HG02798 (cell line): ENCODE results near the gene HECTD3.
A peak's percentile ranks its signal among the peaks of the same experiment; 100 is the strongest.
"Not testable (repeated sequence)": the region's sequence is repeated elsewhere in the genome, so short reads cannot be mapped to it uniquely, and the experiment has no call there.

Source experiments
- ATAC-seq: cut with Tn5 transposase; IDR thresholded peaks from one replicate; pipeline ENCODE4 v1.9.1; 2021; ENCODE audit warnings: mild to moderate bottlenecking; ENCODE audit not compliant: unreplicated experiment, poor library complexity

HECTD3 gene

DNA sequence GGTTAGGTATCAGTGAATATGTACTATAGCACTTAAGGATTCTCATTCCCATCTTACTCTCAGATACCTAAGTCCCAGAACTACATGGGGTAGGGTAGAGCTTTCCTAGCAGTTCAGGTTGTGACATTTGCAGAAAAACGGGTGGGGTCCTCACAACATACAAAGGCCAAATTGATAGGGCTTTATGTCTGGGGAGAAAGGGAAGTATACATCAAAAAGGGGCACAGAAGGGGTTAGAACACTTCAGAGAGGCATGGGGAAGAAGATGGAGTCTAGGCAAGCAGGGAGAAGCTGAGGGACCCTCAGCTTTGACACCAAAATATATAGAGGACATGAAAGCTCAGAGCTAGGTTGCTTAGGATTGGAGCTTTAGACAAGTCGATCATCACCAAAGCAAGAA, 4.6 kb upstream of the HECTD3 start:
- no peak for ATAC-seq

DNA sequence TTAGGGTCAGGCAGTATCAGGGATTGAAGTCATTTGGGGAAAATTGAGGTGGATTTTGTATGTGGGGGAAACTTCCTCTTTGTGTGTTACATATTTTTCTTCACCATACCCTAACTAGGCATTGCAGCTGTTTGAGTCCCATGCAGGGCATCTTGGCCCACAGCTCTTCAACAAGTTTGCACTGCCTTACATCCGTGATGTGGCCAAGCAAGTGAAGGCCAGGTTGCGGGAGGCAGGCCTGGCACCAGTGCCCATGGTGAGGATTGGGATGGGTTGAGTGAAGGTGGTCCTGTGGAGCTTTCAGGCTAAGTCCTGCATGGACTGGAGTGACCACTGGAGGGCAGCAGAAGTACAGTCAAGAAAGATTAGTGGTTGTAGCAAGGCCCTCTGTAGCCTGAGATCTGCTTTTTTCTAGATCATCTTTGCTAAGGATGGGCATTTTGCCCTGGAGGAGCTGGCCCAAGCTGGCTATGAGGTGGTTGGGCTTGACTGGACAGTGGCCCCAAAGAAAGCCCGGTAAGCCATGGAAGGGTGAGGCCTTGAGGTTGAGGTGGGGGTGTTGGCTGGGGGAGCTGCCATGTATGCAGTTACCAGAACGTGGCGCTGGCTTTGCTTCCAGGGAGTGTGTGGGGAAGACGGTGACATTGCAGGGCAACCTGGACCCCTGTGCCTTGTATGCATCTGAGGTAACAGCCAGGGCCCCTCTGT, 3.4 kb upstream of the HECTD3 start:
- ATAC-seq: no peak

DNA sequence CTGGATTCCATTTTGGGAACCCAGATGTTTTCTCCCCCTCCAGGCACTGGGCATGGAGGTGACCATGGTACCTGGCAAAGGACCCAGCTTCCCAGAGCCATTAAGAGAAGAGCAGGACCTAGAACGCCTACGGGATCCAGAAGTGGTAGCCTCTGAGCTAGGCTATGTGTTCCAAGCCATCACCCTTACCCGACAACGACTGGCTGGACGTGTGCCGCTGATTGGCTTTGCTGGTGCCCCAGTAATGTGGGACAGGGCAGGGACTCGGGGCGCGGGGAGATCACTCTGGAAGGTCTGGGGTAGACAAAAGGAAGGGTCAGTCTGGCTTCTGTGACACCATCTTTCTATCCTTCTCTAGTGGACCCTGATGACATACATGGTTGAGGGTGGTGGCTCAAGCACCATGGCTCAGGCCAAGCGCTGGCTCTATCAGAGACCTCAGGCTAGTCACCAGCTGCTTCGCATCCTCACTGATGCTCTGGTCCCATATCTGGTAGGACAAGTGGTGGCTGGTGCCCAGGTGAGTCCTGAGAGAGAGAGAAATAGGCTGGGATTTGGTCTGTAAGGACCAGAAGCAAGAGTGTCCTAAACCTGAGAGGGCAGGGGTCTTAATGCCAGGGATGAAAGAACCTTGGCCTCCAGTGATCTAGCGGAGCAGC, 2.6 kb upstream of the HECTD3 start:
- ATAC-seq: no peak

DNA sequence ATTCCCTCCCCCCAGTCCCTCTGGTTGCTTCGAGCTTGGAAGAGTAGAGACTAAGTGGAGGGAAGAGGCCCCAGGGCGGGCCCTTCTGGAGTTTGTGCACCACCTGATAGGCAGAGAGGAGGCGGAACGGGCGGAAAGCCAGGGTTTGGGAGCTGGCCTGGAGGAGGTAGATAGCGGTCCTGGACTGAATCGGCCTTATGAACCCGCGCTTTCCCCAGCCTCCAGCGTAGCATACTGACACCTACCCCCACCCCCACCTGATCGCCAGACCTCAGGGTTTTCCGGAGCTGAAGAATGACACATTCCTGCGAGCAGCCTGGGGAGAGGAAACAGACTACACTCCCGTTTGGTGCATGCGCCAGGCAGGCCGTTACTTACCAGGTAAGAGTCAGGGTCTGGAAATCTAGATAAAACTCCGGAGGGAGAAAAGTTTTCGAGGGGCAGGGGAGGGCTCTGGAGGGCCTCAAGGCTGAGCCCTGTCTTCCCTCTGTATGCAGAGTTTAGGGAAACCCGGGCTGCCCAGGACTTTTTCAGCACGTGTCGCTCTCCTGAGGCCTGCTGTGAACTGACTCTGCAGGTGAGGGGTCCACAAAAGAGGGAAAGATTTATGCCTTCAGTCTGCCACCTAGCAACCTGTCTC, 1.6 kb upstream of the HECTD3 start:
- ATAC-seq: no peak

DNA sequence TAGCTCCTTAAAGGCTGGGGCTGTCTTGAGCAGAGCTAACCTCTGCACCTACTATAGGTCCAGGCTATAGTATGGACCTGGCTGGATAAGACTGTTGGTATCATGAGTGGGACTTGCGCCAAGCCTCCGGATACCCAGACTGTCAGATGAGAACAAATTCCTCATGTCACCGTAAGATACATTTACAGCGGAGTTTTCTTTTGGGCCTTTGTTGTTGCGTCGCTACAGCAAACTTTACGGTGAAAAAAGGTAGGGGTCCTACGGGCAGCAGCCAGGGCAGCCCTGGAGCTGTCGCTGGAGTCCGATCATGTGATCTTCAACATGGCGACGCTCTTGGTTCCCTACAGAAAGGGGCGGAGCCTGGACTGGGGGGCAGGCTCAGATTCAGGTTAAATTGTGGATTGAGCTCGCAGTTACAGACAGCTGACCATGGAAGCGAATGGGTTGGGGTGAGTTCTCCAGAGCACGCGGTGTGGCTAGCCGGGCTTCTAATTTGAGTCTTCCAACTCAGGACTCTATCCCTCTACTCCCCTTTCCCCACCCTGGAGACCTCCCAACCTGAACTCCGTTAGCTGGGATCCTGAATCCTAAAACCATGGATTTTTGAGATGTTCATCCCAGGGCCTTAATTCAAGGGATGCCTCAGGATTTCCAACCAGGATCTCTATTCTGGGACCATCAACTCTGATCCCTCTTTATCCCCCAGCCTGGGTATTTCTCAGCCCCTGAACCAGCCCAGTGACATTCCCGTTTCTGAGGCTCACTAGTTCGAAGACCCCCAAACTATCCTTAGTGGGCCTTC, 914 bp upstream of the HECTD3 start, which contains the start of gene UROD:
Gene UROD, plus strand, starts transcription at position 418 of the 802 bp plus-strand sequence. Its CDS starts 12 bp downstream, at position 430.
- ATAC-seq: peak; percentile 77

DNA sequence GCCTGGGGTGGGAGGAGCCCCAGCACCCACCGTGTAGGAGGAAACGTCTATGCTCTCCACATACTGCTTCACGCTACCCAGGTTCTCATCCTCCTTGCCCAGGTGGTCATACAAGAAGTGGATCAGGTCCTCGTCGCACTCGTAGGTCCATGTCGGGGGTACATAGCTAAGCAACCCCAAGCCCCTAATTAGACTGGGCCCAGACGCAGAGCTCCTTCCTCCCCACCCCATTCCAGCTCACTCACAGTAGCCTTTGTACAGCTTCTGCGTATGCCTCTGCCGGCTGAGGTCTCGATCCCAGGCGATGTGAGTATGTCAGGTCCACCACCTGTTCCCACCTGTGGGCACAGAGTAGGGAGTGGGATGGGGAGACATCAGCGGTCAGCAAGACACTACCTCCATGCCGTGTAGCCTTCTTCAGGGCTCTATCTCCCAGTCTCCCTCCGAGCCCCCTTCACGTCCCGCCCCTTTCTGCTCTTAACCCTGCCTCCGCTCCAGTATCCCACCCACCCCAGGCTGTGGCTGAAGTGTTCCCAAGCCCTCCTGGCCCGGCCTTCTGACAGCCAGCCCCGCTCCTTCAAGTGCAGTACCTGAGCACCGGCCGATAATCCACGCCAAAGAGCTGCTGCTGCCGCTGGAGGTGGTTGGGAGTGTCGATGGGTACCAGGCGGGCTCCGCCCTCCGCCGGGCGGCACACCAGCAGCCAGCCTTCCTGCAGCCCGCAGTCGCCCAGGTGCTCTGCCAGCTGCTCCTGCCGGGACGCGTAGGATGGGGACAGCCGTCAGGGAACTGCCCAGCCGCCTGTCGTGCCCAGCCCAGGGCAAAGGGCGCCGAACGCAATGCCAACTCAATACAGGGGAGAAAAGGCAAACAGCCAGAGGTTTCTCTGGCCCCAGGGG, 919 bp downstream of the HECTD3 start:
- ATAC-seq: no peak

DNA sequence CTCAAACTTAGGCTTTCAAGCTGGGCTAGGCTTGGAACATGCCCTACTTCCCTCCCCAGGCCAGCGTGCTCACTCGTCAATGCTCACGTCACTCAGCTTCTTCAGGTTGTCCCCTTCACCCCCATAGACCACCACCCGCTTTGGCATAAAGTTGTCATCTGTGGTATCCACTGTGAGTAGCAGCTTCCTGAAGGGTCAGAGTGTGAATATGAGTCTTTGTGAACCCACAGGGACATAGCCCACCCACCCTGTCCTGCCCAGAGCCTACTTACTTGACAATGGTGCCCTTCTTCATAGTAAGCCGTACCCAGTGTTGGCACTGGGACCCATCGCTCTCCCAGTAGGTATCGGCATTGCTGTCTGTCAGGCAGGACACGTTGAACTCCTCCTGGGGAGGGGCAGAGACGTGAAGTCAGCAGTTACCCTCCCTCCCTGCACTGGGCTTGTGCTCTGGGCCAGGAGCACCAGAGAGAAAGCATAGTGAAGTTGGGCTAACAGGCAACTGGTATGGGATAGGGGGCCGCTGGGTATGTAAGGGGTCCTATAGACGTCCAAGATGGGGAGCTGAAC, 1.7 kb downstream of the HECTD3 start:
- ATAC-seq: no peak

DNA sequence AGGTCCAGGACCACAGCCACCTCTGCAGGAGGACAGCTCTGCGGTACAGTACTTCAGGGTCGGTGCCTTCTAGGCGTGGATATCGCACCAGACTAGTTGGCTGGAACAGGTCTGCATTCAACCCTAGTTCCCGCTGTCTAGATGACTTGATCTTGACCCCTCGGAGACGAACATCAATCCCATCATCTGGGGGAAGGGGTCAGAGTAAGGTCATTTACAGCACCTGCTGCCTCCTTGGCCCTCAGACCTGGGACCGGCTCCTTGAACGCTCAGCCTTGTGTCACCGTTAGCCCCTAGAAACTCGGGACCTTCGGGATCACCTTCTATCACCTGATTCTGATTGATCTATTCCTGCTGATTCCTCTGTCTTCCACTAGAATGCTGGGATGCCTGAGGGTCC, 2.6 kb downstream of the HECTD3 start:
- no peak for ATAC-seq

DNA sequence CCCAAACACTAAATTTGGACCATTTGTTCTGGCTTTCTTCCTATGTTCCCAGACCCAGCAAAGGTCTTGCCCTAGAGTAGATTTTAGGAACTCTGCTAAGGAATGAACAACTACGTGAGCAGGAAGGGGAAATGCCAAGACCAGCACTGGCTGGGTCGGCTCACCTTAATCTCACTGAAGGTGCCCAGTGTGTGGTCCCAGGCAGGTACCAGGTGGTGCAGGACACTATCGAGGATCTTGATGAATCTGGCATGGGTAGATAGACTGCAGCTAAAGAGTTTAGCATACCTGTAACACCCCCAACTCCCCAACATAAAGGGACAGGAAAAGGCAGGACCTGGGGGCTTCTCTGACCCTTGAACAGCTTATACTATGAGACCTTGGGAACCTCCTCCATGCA, 3.0 kb downstream of the HECTD3 start:
- ATAC-seq: no peak

DNA sequence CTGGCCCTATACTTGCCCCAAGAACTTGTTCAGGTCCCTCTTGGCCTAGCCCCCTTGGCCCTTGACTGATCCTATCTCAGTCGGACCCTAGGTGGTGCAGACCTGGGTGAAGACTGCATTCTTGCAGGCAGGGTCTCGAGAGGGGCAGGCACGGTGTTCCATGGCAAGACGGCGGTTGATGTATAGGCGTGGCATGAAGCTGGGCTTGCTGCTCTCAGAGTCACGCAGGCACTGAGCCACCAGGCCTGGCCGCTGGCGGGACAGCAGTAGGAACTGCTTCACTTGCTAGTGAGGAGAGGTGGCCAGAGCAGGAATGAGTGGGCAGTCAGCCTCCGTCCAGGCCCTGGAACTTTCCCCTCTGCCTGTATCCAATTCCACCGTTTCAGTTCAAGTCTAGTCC, 3.8 kb downstream of the HECTD3 start:
- no peak for ATAC-seq

DNA sequence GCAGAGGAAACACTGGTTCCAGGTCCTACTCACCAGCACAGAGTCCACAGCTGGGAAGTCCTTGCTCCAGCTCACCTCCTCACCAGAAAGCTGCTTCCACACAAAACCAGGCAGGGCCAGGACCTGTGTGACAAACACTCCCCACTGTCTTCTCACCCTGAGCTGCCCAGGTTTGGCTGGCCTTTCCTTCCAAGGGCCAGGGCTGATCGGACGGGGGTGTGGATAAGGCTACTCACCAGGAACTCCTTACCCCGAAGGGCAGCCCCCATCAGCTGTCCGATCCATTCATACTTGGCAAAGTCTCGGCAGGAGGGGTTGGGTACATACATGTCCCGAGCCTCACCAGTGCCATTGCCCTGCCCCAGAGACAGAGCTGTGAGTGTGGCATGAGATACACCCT, 5.4 kb downstream of the HECTD3 start:
- no peak for ATAC-seq

DNA sequence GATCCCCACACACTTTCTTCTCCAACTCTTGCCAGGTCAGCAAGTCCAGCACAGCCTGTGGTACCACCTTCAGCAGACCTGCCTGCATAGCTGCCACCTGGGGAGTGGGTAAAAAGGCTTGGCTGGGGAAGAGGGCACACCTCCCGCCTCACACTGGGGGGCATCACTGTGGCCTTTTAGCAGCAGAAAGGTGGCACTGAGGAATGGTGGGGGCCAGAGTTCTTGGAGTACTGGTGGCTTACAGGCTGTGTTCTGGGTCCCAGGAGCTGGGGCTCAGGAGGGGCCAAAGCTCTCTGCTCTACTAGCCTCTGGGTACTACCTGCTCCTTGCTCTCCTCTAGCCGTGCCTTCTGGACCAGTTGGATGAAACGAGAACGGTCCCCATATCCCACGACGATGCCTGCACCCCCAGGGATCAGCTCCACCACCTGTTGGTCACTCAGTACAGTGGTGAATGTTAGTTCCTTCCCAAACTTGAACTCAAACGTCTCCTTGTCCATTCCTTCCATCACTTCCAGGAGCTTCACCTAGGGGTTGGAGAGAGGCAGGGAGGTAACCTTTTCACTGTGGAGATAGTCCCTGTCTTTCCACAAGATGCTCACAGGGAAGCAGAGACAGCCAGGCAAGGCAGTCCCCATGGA, 6.7 kb downstream of the HECTD3 start:
- ATAC-seq: no peak

DNA sequence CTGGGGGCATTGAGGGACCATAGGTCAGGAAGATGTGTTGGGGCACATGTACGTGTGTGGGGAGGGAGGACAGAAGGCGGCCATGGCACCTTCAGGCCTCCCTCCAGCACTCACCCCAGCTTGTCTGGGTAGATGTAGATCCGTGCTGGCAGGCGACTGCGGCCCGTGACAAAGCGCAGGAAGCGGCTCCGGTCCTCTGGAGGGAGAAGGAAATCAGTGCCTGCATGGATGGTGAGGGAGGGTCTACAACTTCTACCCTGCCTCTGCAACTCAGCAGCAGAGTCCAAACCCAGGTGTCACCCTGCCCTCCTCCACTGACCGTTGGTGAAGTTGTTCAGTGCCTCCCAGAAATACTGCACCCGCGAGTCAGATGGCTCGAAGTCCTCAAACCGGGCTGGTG, 7.4 kb downstream of the HECTD3 start:
- no peak for ATAC-seq

DNA sequence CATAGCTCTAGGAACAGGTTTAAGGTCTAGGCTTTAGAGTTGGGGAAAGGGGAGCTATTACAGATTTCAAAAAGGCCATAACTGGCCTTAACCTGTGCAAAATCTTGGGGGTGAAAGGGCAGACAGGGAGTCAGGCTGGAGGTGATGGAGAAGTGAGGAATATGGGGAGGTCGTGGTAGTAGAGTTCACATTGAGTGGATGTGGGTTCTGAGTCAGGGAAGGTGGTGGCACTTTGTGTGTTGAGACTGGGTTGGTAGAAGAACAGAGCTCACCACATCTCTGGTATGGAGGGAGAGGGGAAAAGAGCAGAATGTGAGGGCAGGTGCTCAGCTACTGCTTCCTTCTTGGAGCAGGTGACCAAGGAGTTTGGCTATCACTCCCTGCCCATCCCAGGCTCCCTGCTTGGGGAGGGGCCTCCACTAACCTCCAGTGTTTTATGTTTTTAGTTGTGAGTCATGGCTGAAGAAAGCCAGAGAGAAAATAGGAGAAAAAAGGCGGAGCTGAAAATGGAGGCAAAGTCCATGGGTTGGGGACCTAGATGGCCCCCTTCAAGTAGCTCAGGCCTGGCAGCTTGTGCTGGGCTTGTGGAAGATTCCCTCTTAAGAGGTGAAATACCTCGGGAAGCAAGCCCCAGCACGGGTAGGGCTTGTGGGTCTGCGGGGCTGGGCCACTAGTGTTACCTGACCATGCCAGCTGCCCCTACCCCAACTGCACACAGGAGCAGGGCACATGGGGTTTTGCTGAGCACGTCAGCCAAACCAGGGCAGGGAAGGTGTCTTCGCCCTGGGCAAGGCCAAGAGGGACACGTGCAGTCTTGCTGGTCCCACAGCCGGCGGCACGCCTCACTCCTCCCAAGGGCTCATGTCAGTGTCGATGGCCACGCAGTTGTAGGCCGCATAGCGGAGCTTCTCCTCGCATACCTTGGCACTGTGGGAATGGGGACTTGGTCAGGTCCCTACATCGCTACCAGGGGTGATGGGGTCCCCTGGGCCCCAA, 8.2 kb downstream of the HECTD3 start:
- no peak for ATAC-seq

DNA sequence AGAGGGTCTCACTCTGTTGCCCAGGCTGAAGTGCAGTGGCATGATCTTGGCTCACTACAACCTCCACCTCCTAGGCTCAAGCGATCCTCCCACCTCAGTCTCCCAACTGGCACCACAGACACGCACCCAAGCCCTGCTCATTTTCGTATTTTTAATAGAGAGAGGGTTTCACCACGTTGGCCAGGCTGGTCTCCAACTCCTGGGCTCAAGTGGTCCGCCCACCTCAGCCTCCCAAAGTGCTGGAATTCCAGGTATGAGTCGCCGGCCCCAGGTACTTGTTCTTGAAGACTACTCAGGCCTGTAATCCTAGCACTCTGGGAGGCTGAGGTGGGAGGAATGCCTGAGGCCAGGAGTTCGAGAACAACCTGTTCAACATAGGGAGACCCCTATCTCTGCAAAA, 9.5 kb downstream of the HECTD3 start:
- ATAC-seq: not testable (repeated sequence)

DNA sequence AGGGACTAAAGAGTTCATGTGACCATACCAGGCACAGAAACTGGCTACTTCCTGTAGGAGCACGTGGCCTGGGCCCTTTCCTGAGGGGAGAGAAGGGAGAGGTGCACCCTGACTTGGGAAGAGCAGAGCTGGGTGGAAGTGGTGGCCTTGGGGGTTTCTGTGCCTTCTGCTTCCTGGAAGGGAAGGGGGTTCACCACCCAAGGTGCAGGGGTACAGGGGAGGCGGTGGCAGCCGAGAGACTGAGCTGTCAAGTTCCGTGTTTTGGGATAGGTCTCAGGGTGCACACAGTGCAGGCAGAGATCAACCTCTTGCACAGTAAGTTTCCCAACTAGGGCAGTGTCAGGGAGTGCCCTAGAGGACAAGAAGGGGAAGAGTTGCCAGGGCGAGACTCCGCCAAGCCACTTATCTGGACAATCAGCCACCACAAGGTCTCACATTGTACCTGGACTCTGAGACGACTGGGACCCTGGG, 10.1 kb downstream of the HECTD3 start:
- ATAC-seq: no peak

DNA sequence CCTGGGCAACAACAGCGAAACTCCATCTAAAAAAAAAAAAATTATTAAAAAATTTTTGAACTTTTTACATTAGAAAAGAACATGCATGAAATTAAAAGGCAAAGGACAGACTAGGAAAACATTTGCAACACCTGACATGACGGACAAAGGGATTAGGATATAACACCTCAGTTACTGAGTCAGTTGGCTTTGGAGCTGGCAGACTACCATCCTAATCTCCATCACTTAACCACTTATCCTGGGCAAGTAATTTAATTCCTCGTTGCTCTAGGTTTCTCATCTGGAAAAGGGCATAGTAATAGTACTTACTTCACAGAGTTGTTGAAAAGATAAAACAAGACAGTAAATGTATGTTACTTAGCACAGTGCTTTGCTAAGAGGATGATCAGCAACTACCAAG, 11.9 kb downstream of the HECTD3 start:
- ATAC-seq: no peak
